HepG2 (cell line): ENCODE data around the gene TAOK3.

Experiments
- AGO1 ChIP-seq: fragments of 200-400 bp; formaldehyde crosslinking; IDR thresholded peaks from 2 replicates; pipeline ENCODE4 v1.6.1; 2017; ENCODE audit warnings: mild to moderate bottlenecking, low read depth, low read length, moderate library complexity; ENCODE audit not compliant: poor library complexity, severe bottlenecking
- AHR ChIP-seq: IDR thresholded peaks from 2 replicates; pipeline ENCODE4 v1.6.1; 2018; ENCODE audit warnings: missing genetic modification reagents, missing compliant biosample characterization
- CHD2 ChIP-seq: IDR thresholded peaks from 2 replicates; pipeline ENCODE4 v1.6.1; 2011; ENCODE audit warnings: low read depth, low read length, improper control_type of control experiment
- EHMT2 ChIP-seq: fragments of 200-600 bp; sonication (generic); IDR thresholded peaks from 2 replicates; pipeline ENCODE4 v1.7.0; 2017; ENCODE audit warnings: antibody characterized with exemption, low read depth, low read length, borderline replicate concordance
- EP300 ChIP-seq, 3 experiments: sonication (generic) in 1 of 3; formaldehyde crosslinking in 1 of 3; IDR thresholded peaks; 2 replicates each; pipeline versions ENCODE4 v1.5.1 to v1.6.1; 2011 to 2020; ENCODE audit warnings: low read depth in 2 of 3, low read length in 2 of 3, borderline replicate concordance in 1 of 3, improper control_type of control experiment in 1 of 3, mild to moderate bottlenecking in 1 of 3, missing genetic modification reagents in 1 of 3, moderate library complexity in 1 of 3
- JUN ChIP-seq: sonication (generic); formaldehyde crosslinking; IDR thresholded peaks from 2 replicates; pipeline ENCODE4 v1.4.0; 2020; ENCODE audit warnings: mild to moderate bottlenecking, missing genetic modification reagents
- MED8 ChIP-seq: sonication (generic); formaldehyde crosslinking; IDR thresholded peaks from 2 replicates; pipeline ENCODE4 v1.8.1; 2023; ENCODE audit warnings: mild to moderate bottlenecking, missing genetic modification reagents; ENCODE audit not compliant: insufficient replicate concordance
- MTA1 ChIP-seq: sonication (generic); formaldehyde crosslinking; IDR thresholded peaks from 2 replicates; pipeline ENCODE4 v1.4.0; 2020; ENCODE audit warnings: missing genetic modification reagents, mild to moderate bottlenecking, borderline replicate concordance
- TCF7L2 ChIP-seq: IDR thresholded peaks from 2 replicates; pipeline ENCODE4 v1.6.1; 2011; ENCODE audit warnings: mild to moderate bottlenecking, low read depth, low read length, moderate library complexity
- TF ChIP-seq, protein P1 (sequence below): sonication (generic); formaldehyde crosslinking; IDR thresholded peaks from 2 replicates; pipeline ENCODE4 v1.5.0; 2020; ENCODE audit warnings: mild to moderate bottlenecking, missing genetic modification reagents

DNA sequence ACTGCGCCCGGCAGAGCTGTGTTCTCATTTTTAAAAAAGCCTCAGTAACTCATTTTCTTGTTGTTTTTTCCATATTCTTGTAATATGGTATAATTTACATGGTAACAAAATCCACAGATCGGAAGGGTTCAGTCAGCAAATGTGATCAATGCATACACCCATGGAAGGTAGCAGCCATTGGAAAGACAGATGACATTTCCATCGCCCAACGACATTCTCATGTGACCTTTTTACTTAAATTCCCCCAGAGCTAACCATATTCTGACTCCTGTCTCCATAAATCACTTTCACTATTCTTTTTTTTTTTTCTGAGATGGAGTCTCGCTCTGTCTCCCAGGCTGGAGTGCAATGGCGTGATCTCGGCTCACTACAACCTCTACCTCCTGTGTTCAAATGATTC lies 231.9 kb downstream of the TAOK3 start:
- TF ChIP-seq MTA1 (CRISPR knock-in tag), result no peak
- no peak for TF ChIP-seq JUN (CRISPR knock-in tag)
- TF ChIP-seq TCF7L2, result no peak
- no peak for TF ChIP-seq AGO1
- TF ChIP-seq MED8 (CRISPR knock-in tag), result no peak
- no peak for TF ChIP-seq EHMT2
- no peak for TF ChIP-seq AHR (CRISPR knock-in tag)
- no peak for TF ChIP-seq CHD2
- TF ChIP-seq, protein P1, sequence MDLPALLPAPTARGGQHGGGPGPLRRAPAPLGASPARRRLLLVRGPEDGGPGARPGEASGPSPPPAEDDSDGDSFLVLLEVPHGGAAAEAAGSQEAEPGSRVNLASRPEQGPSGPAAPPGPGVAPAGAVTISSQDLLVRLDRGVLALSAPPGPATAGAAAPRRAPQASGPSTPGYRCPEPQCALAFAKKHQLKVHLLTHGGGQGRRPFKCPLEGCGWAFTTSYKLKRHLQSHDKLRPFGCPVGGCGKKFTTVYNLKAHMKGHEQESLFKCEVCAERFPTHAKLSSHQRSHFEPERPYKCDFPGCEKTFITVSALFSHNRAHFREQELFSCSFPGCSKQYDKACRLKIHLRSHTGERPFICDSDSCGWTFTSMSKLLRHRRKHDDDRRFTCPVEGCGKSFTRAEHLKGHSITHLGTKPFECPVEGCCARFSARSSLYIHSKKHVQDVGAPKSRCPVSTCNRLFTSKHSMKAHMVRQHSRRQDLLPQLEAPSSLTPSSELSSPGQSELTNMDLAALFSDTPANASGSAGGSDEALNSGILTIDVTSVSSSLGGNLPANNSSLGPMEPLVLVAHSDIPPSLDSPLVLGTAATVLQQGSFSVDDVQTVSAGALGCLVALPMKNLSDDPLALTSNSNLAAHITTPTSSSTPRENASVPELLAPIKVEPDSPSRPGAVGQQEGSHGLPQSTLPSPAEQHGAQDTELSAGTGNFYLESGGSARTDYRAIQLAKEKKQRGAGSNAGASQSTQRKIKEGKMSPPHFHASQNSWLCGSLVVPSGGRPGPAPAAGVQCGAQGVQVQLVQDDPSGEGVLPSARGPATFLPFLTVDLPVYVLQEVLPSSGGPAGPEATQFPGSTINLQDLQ, result no peak
- TF ChIP-seq EP300 (IDR thresholded peaks at IDR 0.05; ENCODE audit: low read depth in 2 of 2, low read length in 2 of 2), result no peak
- no peak for TF ChIP-seq EP300 (CRISPR knock-in tag; IDR thresholded peaks at IDR 0.05; ENCODE audit: borderline replicate concordance)
